CD4-positive, alpha-beta T cell (primary cell): ENCODE results near the gene XCR1. TPM values are rescaled to one million over a fixed set of nuclear protein-coding genes. Genes with fewer than 3 reads are reported as not detected.

ENCODE experiments used
- ATAC-seq: fragments of 200-7000 bp; cut with Tn5 transposase; one replicate; pipeline ENCODE4 v1.10.0; 2022; ENCODE audit warnings: mild to moderate bottlenecking; ENCODE audit not compliant: poor library complexity
- CTCF ChIA-PET: fragments of 350-600 bp; sonication (Branson Sonifier 250); formaldehyde crosslinking; loops from one replicate; lab custom pipeline; 2021; ENCODE audit warnings: antibody characterized with exemption, inconsistent platforms; lab: Charles Lee
- POLR2A ChIA-PET: fragments of 350-600 bp; sonication (Branson Sonifier 250); formaldehyde crosslinking; loops from one replicate; lab custom pipeline; 2021; ENCODE audit warnings: antibody characterized with exemption, inconsistent platforms; lab: Charles Lee
- DNase-seq, 14 experiments: peaks; one replicate each; pipeline ENCODE4 v3.0.0-alpha.2; 2013 to 2020; ENCODE audit warnings: mixed read lengths in 2 of 14
- H3K27ac ChIP-seq, 2 donors: one replicate each; pipeline versions ENCODE4 v1.5.1 to v1.7.0; 2013; ENCODE audit warnings: low read length in 2 of 2, low read depth in 1 of 2, mild to moderate bottlenecking in 1 of 2
- H3K27me3 ChIP-seq, 2 experiments: 1 replicate in 1 of 2; 2 replicates in 1 of 2; pipeline versions ENCODE4 v1.6.1 to v1.7.0; 2013; ENCODE audit warnings: low read length in 2 of 2, control low read depth in 1 of 2, mild to moderate bottlenecking in 1 of 2, moderate library complexity in 1 of 2; ENCODE audit not compliant: insufficient read depth in 2 of 2, control insufficient read depth in 1 of 2
- H3K36me3 ChIP-seq: one replicate; pipeline ENCODE4 v1.6.1; 2013; ENCODE audit warnings: low read length, control low read depth; ENCODE audit not compliant: insufficient read depth
- H3K4me1 ChIP-seq: one replicate; pipeline ENCODE4 v1.6.1; 2013; ENCODE audit warnings: low read length, control low read depth; ENCODE audit not compliant: insufficient read depth
- H3K4me3 ChIP-seq: one replicate; pipeline ENCODE4 v1.5.1; 2013; ENCODE audit warnings: mild to moderate bottlenecking, low read length, moderate library complexity
- H3K9me3 ChIP-seq, 2 experiments: 1 replicate in 1 of 2; 2 replicates in 1 of 2; pipeline versions ENCODE4 v1.6.1 to v1.7.0; 2013; ENCODE audit warnings: low read length in 2 of 2, mild to moderate bottlenecking in 2 of 2, control low read depth in 1 of 2, moderate library complexity in 1 of 2; ENCODE audit not compliant: control insufficient read depth in 1 of 2, insufficient read depth in 1 of 2
- H3K27ac Mint-ChIP-seq: one replicate; pipeline ENCODE4 v1.8.0; 2020; ENCODE audit warnings: mixed read lengths
- H3K27me3 Mint-ChIP-seq: one replicate; pipeline ENCODE4 v1.8.0; 2021; ENCODE audit warnings: mixed read lengths
- H3K36me3 Mint-ChIP-seq: one replicate; pipeline ENCODE4 v1.8.0; 2021; ENCODE audit warnings: low read depth, mixed read lengths
- H3K4me1 Mint-ChIP-seq: one replicate; pipeline ENCODE4 v1.8.0; 2021; ENCODE audit warnings: low read depth, mixed read lengths
- H3K4me3 Mint-ChIP-seq: one replicate; pipeline ENCODE4 v1.8.0; 2020; ENCODE audit warnings: mild to moderate bottlenecking, mixed read lengths
- H3K9me3 Mint-ChIP-seq: one replicate; pipeline ENCODE4 v1.8.0; 2020; ENCODE audit warnings: mixed read lengths
- CTCF ChIP-seq: fragments of 200-600 bp; IDR thresholded peaks from one replicate; pipeline ENCODE4 v1.8.0; 2022; ENCODE audit warnings: antibody characterized with exemption, mild to moderate bottlenecking
- intact Hi-C, 2 experiments: fragments of 100-400 bp; cut with DNase I in 1 of 2; cut with micrococcal nuclease in 1 of 2; formaldehyde crosslinking; loops; one replicate each; pipeline versions ENCODE4 v1.15.1 to v1.9.0; 2023 to 2025; cut with DNase I, micrococcal nuclease
- total RNA-seq, 174 experiments: library from RNA in 2 of 174; stranded (reverse) in 2 of 174; gene quantifications; one replicate each; pipeline ENCODE4 v1.2.3 and lab custom pipeline; 2021 to 2026

XCR1 gene
- total RNA-seq, 2 experiments from 2014 or later: 0.14 to 0.20 TPM

GRCh38 chr3:46025139-46025538, 2.1 kb downstream of the XCR1 start:
- H3K4me3 Mint-ChIP-seq: no peak overlapping the region
- Histone ChIP-seq H3K27ac (no peak overlapping the region), H3K27me3 (no peaks in the 10 kb centered on the region), H3K4me3 (no peak overlapping the region), H3K4me1 (no peaks in the 10 kb centered on the region), H3K36me3 (no peaks in the 10 kb centered on the region), H3K9me3 (peaks cover 7 to 8% of the 10 kb centered on the region in 2 experiments)
- H3K36me3 Mint-ChIP-seq: no peaks in the 10 kb centered on the region
- intact Hi-C loops: no loop called here
- no peak overlapping the region for H3K27ac Mint-ChIP-seq
- ATAC-seq (no peak), DNase-seq (no peak)
- peaks cover 2% of the 10 kb centered on the region for H3K9me3 Mint-ChIP-seq
- ChIA-PET CTCF (no interaction called here), POLR2A (interaction anchor here (0.6 kb wide), 1 partner anchor 54 kb away, joined by 3 read pairs; no protein-coding TSS in a partner anchor)
- no peaks in the 10 kb centered on the region for H3K27me3 Mint-ChIP-seq
- no peak for TF ChIP-seq CTCF
- H3K4me1 Mint-ChIP-seq: no peaks in the 10 kb centered on the region

GRCh38 chr3:46024131-46024530, 3.2 kb downstream of the XCR1 start:
- H3K36me3 ChIP-seq: no peaks in the 10 kb centered on the region
- no peak overlapping the region for H3K4me3 ChIP-seq
- no peak for ATAC-seq
- Mint-ChIP-seq H3K9me3 (peaks cover 2% of the 10 kb centered on the region), H3K36me3 (no peaks in the 10 kb centered on the region), H3K27me3 (peaks cover 6% of the 10 kb centered on the region), H3K4me1 (no peaks in the 10 kb centered on the region), H3K27ac (no peak overlapping the region), H3K4me3 (no peak overlapping the region)
- H3K9me3 ChIP-seq: peaks cover 7 to 8% of the 10 kb centered on the region in 2 experiments
- no peak for DNase-seq
- ChIA-PET CTCF (no interaction called here), POLR2A (interaction anchor here (0.5 kb wide), 1 partner anchor 15 kb away, joined by 3 read pairs; no protein-coding TSS in a partner anchor)
- H3K27me3 ChIP-seq: no peaks in the 10 kb centered on the region
- no peak overlapping the region for H3K27ac ChIP-seq
- no peak for TF ChIP-seq CTCF
- no peaks in the 10 kb centered on the region for H3K4me1 ChIP-seq
- intact Hi-C loops: no loop called here

GRCh38 chr3:46022909-46023785, 4.1 kb downstream of the XCR1 start:
- no peaks in the 10 kb centered on the region for H3K36me3 Mint-ChIP-seq
- H3K4me1 ChIP-seq: no peaks in the 10 kb centered on the region
- intact Hi-C loops: no loop called here
- ChIA-PET POLR2A (no interaction called here), CTCF (interaction anchor here (0.6 kb wide), 1 partner anchor 53 kb away, joined by 3 read pairs; no protein-coding TSS in a partner anchor)
- H3K27me3 Mint-ChIP-seq: peaks cover 6% of the 10 kb centered on the region
- ATAC-seq: no peak
- H3K4me3 Mint-ChIP-seq: no peak overlapping the region
- H3K27me3 ChIP-seq: no peaks in the 10 kb centered on the region
- no peak overlapping the region for H3K4me3 ChIP-seq
- H3K4me1 Mint-ChIP-seq: no peaks in the 10 kb centered on the region
- peaks cover 2% of the 10 kb centered on the region for H3K9me3 Mint-ChIP-seq
- peaks cover 7 to 8% of the 10 kb centered on the region in 2 experiments for H3K9me3 ChIP-seq
- no peak for TF ChIP-seq CTCF
- H3K27ac Mint-ChIP-seq: no peak overlapping the region
- no peak overlapping the region for H3K27ac ChIP-seq
- no peaks in the 10 kb centered on the region for H3K36me3 ChIP-seq
- DNase-seq: no peak
